Hepatocyte (in vitro differentiated cells): ENCODE data around the gene RRAS. TPM values are rescaled to one million over a fixed set of nuclear protein-coding genes. Genes with fewer than 3 reads are reported as not detected.

Experiments used
- DNase-seq: peaks from one replicate; pipeline ENCODE4 v3.0.0-alpha.2; 2016; ENCODE audit warnings: low spot score
- H2AFZ ChIP-seq: fragments of 200-600 bp; sonication (generic); 2 replicates; pipeline ENCODE4 v1.6.0; 2016; ENCODE audit warnings: antibody characterized with exemption, mild to moderate bottlenecking
- H3K27ac ChIP-seq: fragments of 200-600 bp; sonication (generic); 2 replicates; pipeline ENCODE4 v1.5.1; 2016; ENCODE audit warnings: mild to moderate bottlenecking
- H3K27me3 ChIP-seq: fragments of 200-600 bp; sonication (generic); 2 replicates; pipeline ENCODE4 v1.6.1; 2016
- H3K36me3 ChIP-seq: fragments of 200-600 bp; sonication (generic); replicated peaks from 2 replicates; pipeline ENCODE4 v1.5.1; 2016; ENCODE audit warnings: low read depth; ENCODE audit not compliant: insufficient read depth
- H3K4me1 ChIP-seq: fragments of 200-600 bp; sonication (generic); 2 replicates; pipeline ENCODE4 v1.5.1; 2016; ENCODE audit warnings: mild to moderate bottlenecking, moderate library complexity; ENCODE audit not compliant: insufficient read depth
- H3K4me2 ChIP-seq: fragments of 200-600 bp; sonication (generic); 2 replicates; pipeline ENCODE4 v1.6.0; 2016
- H3K4me3 ChIP-seq: fragments of 200-600 bp; sonication (generic); 2 replicates; pipeline ENCODE4 v1.5.1; 2016; ENCODE audit warnings: mild to moderate bottlenecking
- H3K79me2 ChIP-seq: fragments of 200-600 bp; sonication (generic); 2 replicates; pipeline ENCODE4 v1.6.0; 2017; ENCODE audit warnings: mild to moderate bottlenecking
- H3K9me2 ChIP-seq: fragments of 200-600 bp; sonication (generic); replicated peaks from 2 replicates; pipeline ENCODE4 v1.6.0; 2017; ENCODE audit warnings: mild to moderate bottlenecking; ENCODE audit not compliant: insufficient read depth
- H3K9me3 ChIP-seq: fragments of 200-600 bp; sonication (generic); 2 replicates; pipeline ENCODE4 v1.5.1; 2016; ENCODE audit warnings: low read depth, mild to moderate bottlenecking
- H4K20me1 ChIP-seq: fragments of 200-600 bp; sonication (generic); 2 replicates; pipeline ENCODE4 v1.6.0; 2016; ENCODE audit warnings: mild to moderate bottlenecking; ENCODE audit not compliant: insufficient read depth, poor library complexity, severe bottlenecking
- CTCF ChIP-seq: fragments of 200-600 bp; sonication (generic); IDR thresholded peaks from 2 replicates; pipeline ENCODE4 v1.5.1; 2016; ENCODE audit warnings: antibody characterized with exemption, mild to moderate bottlenecking; ENCODE audit not compliant: poor library complexity
- EZH2 ChIP-seq: fragments of 200-600 bp; sonication (generic); IDR thresholded peaks from 2 replicates; pipeline ENCODE4 v1.6.1; 2016; ENCODE audit warnings: antibody characterized with exemption, mild to moderate bottlenecking, borderline replicate concordance
- EZH2phosphoT487 ChIP-seq: fragments of 200-600 bp; sonication (generic); IDR thresholded peaks from one replicate; pipeline ENCODE4 v1.6.1; 2018; ENCODE audit warnings: antibody characterized with exemption, mild to moderate bottlenecking, low read depth, moderate library complexity; ENCODE audit not compliant: unreplicated experiment, severe bottlenecking
- WGBS: methylation state at CpG from one replicate; pipeline ENCODE4 v1.1.6; 2016; ENCODE audit warnings: low lambda C conversion rate; ENCODE audit errors: missing lambda C conversion rate; 5-methylcytosine and 5-hydroxymethylcytosine counted together
- polyA plus RNA-seq: library from polyadenylated mRNA; unstranded; fragments of >200 nt; fragmentation: Nextera tagmentation; extraction: Ambion mirVana; gene quantifications from 2 replicates; pipeline ENCODE4 v1.2.1, GENCODE V29; 2016
- total RNA-seq: library from RNA; depleted of rRNA; stranded (reverse); fragments of >200 nt; gene quantifications from 2 replicates; pipeline ENCODE4 v1.2.3, GENCODE V29; 2014

The RRAS gene
- total and polyA plus RNA-seq, 2 experiments from 2014 or later = 19.2 to 107 TPM

GRCh38 chr19:49590071-49590970 lies 49.6 kb downstream of the RRAS start:
- Histone ChIP-seq H2AFZ (peak overlapping the region; percentile 3), H3K4me2 (peak overlapping the region; percentile 99), H3K4me3 (peak overlapping the region; percentile 84), H3K36me3 (no peaks in the 10 kb centered on the region), H3K9me2 (no peaks in the 10 kb centered on the region), H3K79me2 (peaks cover 36% of the 10 kb centered on the region), H4K20me1 (peaks cover 18% of the 10 kb centered on the region), H3K27me3 (no peaks in the 10 kb centered on the region), H3K9me3 (no peaks in the 10 kb centered on the region), H3K27ac (peak overlapping the region; percentile 87), H3K4me1 (peaks cover 6% of the 10 kb centered on the region)
- TF ChIP-seq CTCF (no peak), EZH2phosphoT487 (no peak), EZH2 (no peak)
- DNase-seq = peak; percentile 98
- under 1% methylated on average over 48 of the region's 58 CpGs for WGBS

- no peak overlapping the region for H2AFZ ChIP-seq
- DNase-seq = no peak
- H3K79me2 ChIP-seq = peaks cover 28% of the 10 kb centered on the region
- TF ChIP-seq CTCF (no peak), EZH2phosphoT487 (no peak), EZH2 (no peak)
- no peaks in the 10 kb centered on the region for H3K9me2 ChIP-seq
- no peaks in the 10 kb centered on the region for H3K27me3 ChIP-seq
- no peaks in the 10 kb centered on the region for H3K36me3 ChIP-seq
- peak overlapping the region; percentile 11 for H3K27ac ChIP-seq
- H3K4me2 ChIP-seq = peak overlapping the region; percentile 99
- H3K4me1 ChIP-seq = peaks cover 6% of the 10 kb centered on the region
- WGBS = 73% methylated on average over 4 of the region's 5 CpGs
- no peak overlapping the region for H3K4me3 ChIP-seq
- no peaks in the 10 kb centered on the region for H3K9me3 ChIP-seq
- peaks cover 18% of the 10 kb centered on the region for H4K20me1 ChIP-seq
These were observed 50.4 kb downstream of the RRAS start for GRCh38 chr19:49589502-49589905.

DNA sequence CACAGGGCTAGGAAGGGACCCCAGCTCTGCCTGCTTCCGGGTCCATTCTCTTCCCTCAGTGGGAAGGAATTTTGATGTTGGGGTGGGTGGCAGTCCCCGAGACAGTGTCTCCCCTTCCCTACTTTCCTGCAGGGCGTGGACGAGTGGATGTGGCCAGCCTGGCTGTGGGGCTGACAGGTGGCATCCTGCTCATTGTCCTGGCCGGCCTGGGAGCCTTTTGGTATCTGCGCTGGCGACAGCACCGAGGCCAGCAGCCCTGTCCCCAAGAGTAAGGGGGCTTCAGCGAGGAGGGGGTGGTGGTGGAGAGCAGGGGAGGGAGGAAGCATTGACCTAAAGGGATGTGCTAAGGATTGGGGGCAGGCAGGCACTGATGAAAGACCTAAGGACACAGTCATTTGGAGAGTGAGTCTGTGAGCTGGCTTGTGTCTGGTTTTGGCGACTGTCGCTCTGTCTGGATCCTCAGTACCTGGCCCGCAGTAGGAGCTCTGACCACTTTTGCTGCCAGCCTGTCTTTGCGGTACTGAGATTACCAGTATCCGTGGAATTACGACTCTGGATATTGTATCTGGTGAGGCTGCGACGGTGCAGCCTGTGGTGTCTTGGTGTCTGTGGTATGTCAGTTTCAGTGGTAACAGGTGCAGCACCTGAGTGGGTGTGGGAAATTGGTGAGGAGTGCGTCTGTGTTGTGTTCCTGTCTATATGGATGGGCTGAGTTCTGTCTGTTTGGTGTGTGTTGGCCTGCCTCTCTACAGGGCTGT lies 51.4 kb downstream of the RRAS start:
- Histone ChIP-seq H3K27me3 (no peaks in the 10 kb centered on the region), H3K9me2 (no peaks in the 10 kb centered on the region), H3K79me2 (peaks cover 18% of the 10 kb centered on the region), H3K4me3 (no peak overlapping the region), H3K9me3 (no peaks in the 10 kb centered on the region), H4K20me1 (peaks cover 12% of the 10 kb centered on the region), H2AFZ (no peak overlapping the region), H3K36me3 (no peaks in the 10 kb centered on the region), H3K27ac (no peak overlapping the region), H3K4me1 (peaks cover 1% of the 10 kb centered on the region), H3K4me2 (no peak overlapping the region)
- WGBS = 79% methylated on average over 18 of the region's 18 CpGs
- TF ChIP-seq EZH2phosphoT487 (no peak), CTCF (no peak), EZH2 (no peak)
- no peak for DNase-seq
